NB4 (cell line): ENCODE results near the gene PDILT.

Experiments
- CTCF ChIP-seq: IDR thresholded peaks from one replicate; pipeline ENCODE4 v1.5.1; 2012; ENCODE audit warnings: low read depth, low read length
- POLR2A ChIP-seq: IDR thresholded peaks from 2 replicates; pipeline ENCODE4 v1.6.1; 2011; ENCODE audit warnings: mild to moderate bottlenecking; ENCODE audit not compliant: insufficient read length; ENCODE audit errors: extremely low read depth
- TF ChIP-seq, protein P1 (sequence below): IDR thresholded peaks from 2 replicates; pipeline ENCODE4 v1.6.1; 2011; ENCODE audit warnings: low read depth, low read length

- TF ChIP-seq POLR2A (no peak), CTCF (peak; percentile 73)
- TF ChIP-seq, protein P1, sequence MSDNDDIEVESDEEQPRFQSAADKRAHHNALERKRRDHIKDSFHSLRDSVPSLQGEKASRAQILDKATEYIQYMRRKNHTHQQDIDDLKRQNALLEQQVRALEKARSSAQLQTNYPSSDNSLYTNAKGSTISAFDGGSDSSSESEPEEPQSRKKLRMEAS, result no peak; the same call in 1 of the 2 replicates
Observed at GRCh38 chr16:20383106-20384029, 21.2 kb downstream of the PDILT start.
